A673 (cell line): ENCODE data around the gene ARMC12. TPM values are rescaled to one million over a fixed set of nuclear protein-coding genes. Genes with fewer than 3 reads are reported as not detected.
A peak's percentile ranks its signal among the peaks of the same experiment; 100 is the strongest.

Experiments used
- Bru-seq: library from RNA; stranded (reverse); fragments of 400-500 nt; gene quantifications from one replicate; lab custom pipeline; 2021; lab: Mats Ljungman, UMichigan
- BruChase-seq, 2 experiments: library from RNA; stranded (reverse); fragments of 400-500 nt; gene quantifications; one replicate each; lab custom pipeline; 2021; lab: Mats Ljungman, UMichigan
- BruUV-seq: library from RNA; stranded (reverse); fragments of 400-500 nt; replicated peaks from 2 replicates; lab custom pipeline; 2021; lab: Mats Ljungman, UMichigan
- CTCF ChIA-PET: fragments of 300-600 bp; sonication (Branson Sonifier 250); formaldehyde crosslinking; loops from one replicate; lab custom pipeline; 2022; ENCODE audit warnings: antibody characterized with exemption; lab: Charles Lee
- POLR2A ChIA-PET: fragments of 300-600 bp; sonication (Branson Sonifier 250); formaldehyde crosslinking; loops from one replicate; lab custom pipeline; 2022; ENCODE audit warnings: antibody characterized with exemption; ENCODE audit not compliant: low non-redundant PET; lab: Charles Lee
- DNase-seq: peaks from one replicate; pipeline ENCODE4 v3.0.0-alpha.2; 2015; ENCODE audit warnings: low spot score
- H3K27ac ChIP-seq: fragments of 200-600 bp; sonication (generic); 2 replicates; pipeline ENCODE4 v1.5.1; 2016; ENCODE audit warnings: mixed run types, low read depth, mild to moderate bottlenecking, mixed read lengths, antibody characterized with exemption, low read length; ENCODE audit not compliant: poor library complexity, severe bottlenecking
- H3K27me3 ChIP-seq: fragments of 200-600 bp; sonication (generic); replicated peaks from 2 replicates; pipeline ENCODE4 v1.6.1; 2017; ENCODE audit warnings: mixed run types, low read depth, mild to moderate bottlenecking, mixed read lengths, antibody characterized with exemption, low read length; ENCODE audit not compliant: insufficient read depth, poor library complexity
- H3K36me3 ChIP-seq: fragments of 200-600 bp; sonication (generic); 2 replicates; pipeline ENCODE4 v1.6.1; 2016; ENCODE audit warnings: mixed run types, mild to moderate bottlenecking, mixed read lengths, antibody characterized with exemption, low read length; ENCODE audit not compliant: insufficient read depth, poor library complexity, severe bottlenecking
- H3K4me1 ChIP-seq: fragments of 200-600 bp; sonication (generic); 2 replicates; pipeline ENCODE4 v1.6.1; 2017; ENCODE audit warnings: mixed run types, mild to moderate bottlenecking, mixed read lengths, antibody characterized with exemption, low read length; ENCODE audit not compliant: insufficient read depth, poor library complexity, severe bottlenecking
- H3K4me3 ChIP-seq: fragments of 200-600 bp; sonication (generic); 2 replicates; pipeline ENCODE4 v1.5.1; 2016; ENCODE audit warnings: low read depth, mixed run types, mild to moderate bottlenecking, mixed read lengths, low read length; ENCODE audit not compliant: poor library complexity, severe bottlenecking
- H3K9me3 ChIP-seq: fragments of 200-600 bp; sonication (generic); 2 replicates; pipeline ENCODE4 v1.6.1; 2016; ENCODE audit warnings: mixed run types, low read depth, mild to moderate bottlenecking, mixed read lengths, antibody characterized with exemption, low read length; ENCODE audit not compliant: poor library complexity, severe bottlenecking
- EZH2 ChIP-seq: fragments of 200-600 bp; sonication (generic); IDR thresholded peaks from 2 replicates; pipeline ENCODE4 v1.6.1; 2017; ENCODE audit warnings: borderline replicate concordance, low read depth, mild to moderate bottlenecking, mixed read lengths, antibody characterized with exemption, low read length; ENCODE audit not compliant: poor library complexity, severe bottlenecking
- intact Hi-C: fragments of 100-400 bp; cut with micrococcal nuclease; formaldehyde crosslinking; loops from one replicate; pipeline ENCODE4 v1.10.0; 2022; ENCODE audit not compliant: unreplicated experiment
- long read RNA-seq: library from polyadenylated mRNA; stranded (forward); transcript quantifications from one replicate; pipeline ENCODE4 v2.0.0, GENCODE V29; 2022
- total RNA-seq: library from RNA; stranded (reverse); gene quantifications from 2 replicates; pipeline ENCODE4 v1.2.3, GENCODE V29; 2021
- TF ChIP-seq, protein P1 (sequence below): fragments of 300-800, 200-600 bp; sonication (generic); conservative IDR thresholded peaks from 2 replicates; pipeline ENCODE4 v1.5.1; 2017; ENCODE audit warnings: low read depth, mild to moderate bottlenecking, antibody characterized with exemption, low read length, moderate library complexity, mixed read lengths

Gene ARMC12
- 0.74 and 1.0 TPM in 2 replicates for total RNA-seq
- percentile 30 among the genes with signal in this experiment for Bru-seq, nascent RNA
- BruChase-seq, experiment 1, labeled RNA remaining after a 2-hour chase: percentile 26 among the genes with signal in this experiment
- percentile 30 among the genes with signal in this experiment for BruChase-seq, experiment 2, labeled RNA remaining after a 6-hour chase
- long read RNA-seq: 0 reads

GRCh38 chr6:35736982-35737412 is at the start of gene ARMC12:
TSS of gene ARMC12 (plus strand) at chr6:35737032. CDS start at chr6:35737109, 77 bp downstream.
- H3K4me3 ChIP-seq: no peak within 1 kb of the TSS
- no peak for TF ChIP-seq EZH2
- TF ChIP-seq, protein P1, sequence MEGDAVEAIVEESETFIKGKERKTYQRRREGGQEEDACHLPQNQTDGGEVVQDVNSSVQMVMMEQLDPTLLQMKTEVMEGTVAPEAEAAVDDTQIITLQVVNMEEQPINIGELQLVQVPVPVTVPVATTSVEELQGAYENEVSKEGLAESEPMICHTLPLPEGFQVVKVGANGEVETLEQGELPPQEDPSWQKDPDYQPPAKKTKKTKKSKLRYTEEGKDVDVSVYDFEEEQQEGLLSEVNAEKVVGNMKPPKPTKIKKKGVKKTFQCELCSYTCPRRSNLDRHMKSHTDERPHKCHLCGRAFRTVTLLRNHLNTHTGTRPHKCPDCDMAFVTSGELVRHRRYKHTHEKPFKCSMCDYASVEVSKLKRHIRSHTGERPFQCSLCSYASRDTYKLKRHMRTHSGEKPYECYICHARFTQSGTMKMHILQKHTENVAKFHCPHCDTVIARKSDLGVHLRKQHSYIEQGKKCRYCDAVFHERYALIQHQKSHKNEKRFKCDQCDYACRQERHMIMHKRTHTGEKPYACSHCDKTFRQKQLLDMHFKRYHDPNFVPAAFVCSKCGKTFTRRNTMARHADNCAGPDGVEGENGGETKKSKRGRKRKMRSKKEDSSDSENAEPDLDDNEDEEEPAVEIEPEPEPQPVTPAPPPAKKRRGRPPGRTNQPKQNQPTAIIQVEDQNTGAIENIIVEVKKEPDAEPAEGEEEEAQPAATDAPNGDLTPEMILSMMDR: no peak
- CTCF ChIA-PET: interaction anchor here (0.5 to 2.9 kb wide), 16 partner anchors 9 to 214 kb away, joined by 3 to 52 read pairs (median 5); partner anchors contain the start of gene FKBP5
- no peaks in the 10 kb centered on the region for H3K27me3 ChIP-seq
- peaks cover 17% of the 10 kb centered on the region for H3K4me1 ChIP-seq
- H3K36me3 ChIP-seq: no peaks in the 10 kb centered on the region
- intact Hi-C loops: loop anchor here (1.0 to 10.0 kb wide), 3 partner anchors 154 to 358 kb away; no protein-coding TSS in a partner anchor
- no peaks in the 10 kb centered on the region for H3K9me3 ChIP-seq
- no TSS peak for BruUV-seq
- POLR2A ChIA-PET: no interaction called here
- H3K27ac ChIP-seq: no peak within 1 kb of the TSS
- no peak for DNase-seq

GRCh38 chr6:35687658-35688604 is 48.9 kb upstream of the ARMC12 start:
- DNase-seq: peak; percentile 57
- no peak for TF ChIP-seq EZH2
- TF ChIP-seq, protein P1: no peak
- no peaks in the 10 kb centered on the region for H3K36me3 ChIP-seq
- BruUV-seq: no TSS peak
- H3K9me3 ChIP-seq: no peaks in the 10 kb centered on the region
- peak overlapping the region; percentile 67 for H3K4me3 ChIP-seq
- peaks cover 9% of the 10 kb centered on the region for H3K4me1 ChIP-seq
- ChIA-PET POLR2A (interaction anchor here (0.8 kb wide), 1 partner anchor 149 kb away, joined by 5 read pairs; no protein-coding TSS in a partner anchor), CTCF (interaction anchor here (0.6 kb wide), 1 partner anchor 237 kb away, joined by 5 read pairs; no protein-coding TSS in a partner anchor)
- no peaks in the 10 kb centered on the region for H3K27me3 ChIP-seq
- H3K27ac ChIP-seq: no peak overlapping the region
- intact Hi-C loops: loop anchor here (2.0 kb wide), 1 partner anchor 39 kb away; no protein-coding TSS in a partner anchor
